Stomach smooth muscle (tissue), 2 donors: ENCODE data around the gene ATPAF2.

ENCODE experiments used
- H3K27ac ChIP-seq: one replicate; pipeline ENCODE4 v1.7.0; 2013; ENCODE audit warnings: mild to moderate bottlenecking, low read length, inconsistent platforms
- H3K27me3 ChIP-seq, 2 donors: one replicate each; pipeline ENCODE4 v1.7.0; 2013; ENCODE audit warnings: low read length in 2 of 2; ENCODE audit not compliant: insufficient read depth in 2 of 2, control insufficient read depth in 1 of 2
- H3K36me3 ChIP-seq, 2 donors: one replicate each; pipeline ENCODE4 v1.7.0; 2013; ENCODE audit warnings: low read length in 2 of 2; ENCODE audit not compliant: control insufficient read depth in 2 of 2, insufficient read depth in 2 of 2
- H3K4me1 ChIP-seq: one replicate; pipeline ENCODE4 v1.7.0; 2013; ENCODE audit warnings: low read length; ENCODE audit not compliant: control insufficient read depth, insufficient read depth
- H3K4me3 ChIP-seq, 2 donors: one replicate each; pipeline ENCODE4 v1.7.0; 2013; ENCODE audit warnings: low read length in 2 of 2
- H3K9ac ChIP-seq, 2 donors: one replicate each; pipeline ENCODE4 v1.7.0; 2013; ENCODE audit warnings: low read length in 2 of 2, mild to moderate bottlenecking in 1 of 2
- H3K9me3 ChIP-seq, 2 donors: one replicate each; pipeline ENCODE4 v1.7.0; 2013; ENCODE audit warnings: low read length in 2 of 2; ENCODE audit not compliant: control insufficient read depth in 2 of 2
- donor health status: healthy.
- donor health status: Pancreatic carcinoma.

Gene ATPAF2

DNA sequence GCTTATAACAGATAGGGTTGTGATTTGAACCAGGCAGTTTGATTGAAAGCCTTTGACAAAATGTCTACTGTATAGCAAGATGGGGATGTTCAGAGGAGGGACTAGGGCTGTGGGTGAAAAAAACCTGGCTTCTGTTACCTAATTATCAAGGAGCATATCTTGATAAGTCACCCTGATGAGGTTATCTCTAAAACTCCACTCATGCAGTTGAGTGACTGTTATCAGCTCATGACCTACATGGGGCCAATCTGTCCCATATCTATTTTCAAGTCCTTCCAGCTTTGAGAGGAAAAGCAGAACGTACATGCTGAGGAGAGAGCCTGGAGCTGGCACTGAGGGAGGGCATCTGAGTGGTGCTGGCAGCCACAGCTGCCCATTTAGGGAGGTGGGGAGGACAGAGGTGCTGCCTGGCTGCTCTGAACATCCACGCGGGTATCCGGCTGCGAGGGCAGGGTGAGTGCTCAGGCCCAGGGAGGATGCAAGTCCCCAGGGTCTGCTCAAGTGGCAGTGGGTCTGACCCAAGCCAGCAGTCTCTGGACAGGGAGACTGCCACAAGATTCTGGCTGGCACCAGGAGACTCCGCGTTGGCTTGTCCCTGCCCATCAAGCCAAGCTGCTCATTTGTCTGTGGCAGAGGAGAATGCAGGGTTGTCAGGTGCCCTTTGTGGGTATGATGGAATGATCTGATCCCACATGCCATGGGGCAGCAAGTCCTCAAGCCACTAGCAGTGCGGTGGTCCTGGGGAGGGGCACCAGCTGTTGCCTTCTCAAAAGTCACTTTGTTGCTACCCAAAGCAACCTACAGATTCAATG lies 29.2 kb downstream of the ATPAF2 start:
- no peaks in the 10 kb centered on the region for H3K4me1 ChIP-seq
- no peak overlapping the region for H3K4me3 ChIP-seq
- no peaks in the 10 kb centered on the region for H3K9me3 ChIP-seq
- no peaks in the 10 kb centered on the region for H3K27me3 ChIP-seq
- H3K36me3 ChIP-seq: peaks cover 12 to 13% of the 10 kb centered on the region in 2 donors
- no peak overlapping the region for H3K9ac ChIP-seq
- no peak overlapping the region for H3K27ac ChIP-seq

DNA sequence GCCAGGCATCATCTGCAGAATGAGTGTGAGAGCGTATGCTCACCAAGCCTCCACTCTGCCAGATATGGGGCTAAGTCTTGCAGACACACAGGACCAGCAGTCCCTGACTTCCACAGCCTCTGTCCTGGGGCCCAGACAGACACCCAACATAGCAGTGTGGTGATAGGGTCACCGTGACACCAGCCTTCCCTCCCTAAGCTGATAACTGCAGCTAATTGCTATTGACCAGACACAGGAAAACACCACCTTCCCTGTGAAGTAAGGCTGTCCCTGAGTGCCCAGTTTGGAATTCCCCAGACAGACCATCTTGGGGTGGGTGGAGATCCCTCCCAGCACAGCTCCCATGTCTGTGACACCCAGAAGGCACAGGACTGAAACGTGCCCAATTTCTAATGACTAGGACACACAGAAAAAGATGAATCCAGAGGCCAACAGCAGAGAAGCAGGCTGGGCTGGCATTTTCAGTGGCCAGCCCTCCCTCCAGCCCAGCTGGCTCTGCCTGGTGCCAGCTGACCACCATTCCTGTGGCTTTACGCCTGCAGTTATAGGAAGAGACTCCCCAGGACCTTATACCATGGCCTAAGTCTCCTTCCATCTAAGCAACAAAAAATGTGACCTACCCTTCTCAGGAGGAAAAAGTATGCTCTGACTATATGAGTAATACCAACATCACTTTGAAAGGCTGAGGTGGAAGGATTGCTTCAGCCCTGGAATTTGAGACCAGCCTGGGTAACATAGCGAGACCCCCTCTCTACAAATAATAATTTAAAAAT lies 30.3 kb downstream of the ATPAF2 start:
- Histone ChIP-seq H3K9me3 (no peaks in the 10 kb centered on the region), H3K4me1 (no peaks in the 10 kb centered on the region), H3K4me3 (no peak overlapping the region), H3K36me3 (peaks cover 12 to 13% of the 10 kb centered on the region in 2 donors), H3K9ac (no peak overlapping the region), H3K27me3 (no peaks in the 10 kb centered on the region), H3K27ac (no peak overlapping the region)

DNA sequence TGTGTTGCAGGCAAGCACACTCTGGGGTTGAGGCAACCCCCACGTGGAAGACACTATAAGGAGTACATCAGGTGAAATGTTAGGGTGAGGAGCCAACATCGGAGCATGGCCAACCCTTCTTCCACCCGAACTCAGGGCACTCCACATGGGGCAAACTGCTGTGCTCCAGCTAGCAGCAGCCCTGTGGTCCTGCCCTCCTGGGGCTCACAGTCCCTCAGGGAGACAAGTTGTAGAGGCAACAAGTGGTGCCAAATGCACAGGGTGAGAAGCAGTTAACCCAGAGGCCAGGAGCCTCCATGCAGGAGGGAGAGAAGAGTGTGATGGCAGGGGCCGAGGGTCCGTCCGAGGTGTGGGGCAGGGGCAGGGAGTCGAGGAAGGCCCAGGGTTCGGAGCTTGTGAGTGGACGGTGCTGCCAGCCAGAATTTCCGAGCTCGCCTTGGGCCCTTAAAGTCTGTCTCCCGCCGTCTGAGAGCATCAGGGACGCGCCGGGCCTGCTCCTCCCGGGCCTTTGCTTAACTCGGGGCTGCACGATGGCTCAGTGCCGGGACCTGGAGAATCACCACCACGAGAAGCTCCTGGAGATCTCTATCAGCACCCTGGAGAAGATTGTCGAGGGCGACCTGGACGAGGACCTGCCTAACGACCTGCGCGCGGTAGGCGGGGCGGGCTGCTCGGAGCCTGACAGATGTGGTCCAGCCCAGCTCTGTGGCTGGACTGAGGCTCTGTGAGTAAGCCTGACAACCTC lies 32.3 kb downstream of the ATPAF2 start:
- no peaks in the 10 kb centered on the region for H3K4me1 ChIP-seq
- H3K27me3 ChIP-seq: no peaks in the 10 kb centered on the region
- H3K36me3 ChIP-seq: peaks cover 12% of the 10 kb centered on the region in 2 donors
- H3K9me3 ChIP-seq: no peaks in the 10 kb centered on the region
- no peak overlapping the region for H3K27ac ChIP-seq
- no peak overlapping the region for H3K4me3 ChIP-seq
- no peak overlapping the region for H3K9ac ChIP-seq

DNA sequence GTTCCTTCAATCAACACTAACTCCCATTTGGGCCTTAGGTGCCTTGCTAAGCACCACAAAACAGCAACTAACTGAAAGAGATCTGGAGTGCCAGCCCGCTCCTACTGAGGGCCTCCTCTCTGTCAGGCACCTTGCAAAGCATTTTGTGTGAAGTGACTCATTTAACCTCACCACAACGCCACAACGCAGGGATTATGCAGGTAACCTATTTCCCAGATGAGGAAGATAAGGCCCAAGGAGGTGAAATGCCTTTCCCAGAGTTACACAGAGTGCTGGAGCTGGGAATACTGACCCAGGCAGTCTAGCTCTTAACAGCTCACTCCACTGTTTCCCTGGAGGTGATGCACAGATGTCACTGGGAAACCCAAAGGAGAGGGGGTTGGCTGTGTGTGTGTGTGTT lies 33.5 kb downstream of the ATPAF2 start:
- H3K9ac ChIP-seq: no peak overlapping the region
- H3K27ac ChIP-seq: no peak overlapping the region

DNA sequence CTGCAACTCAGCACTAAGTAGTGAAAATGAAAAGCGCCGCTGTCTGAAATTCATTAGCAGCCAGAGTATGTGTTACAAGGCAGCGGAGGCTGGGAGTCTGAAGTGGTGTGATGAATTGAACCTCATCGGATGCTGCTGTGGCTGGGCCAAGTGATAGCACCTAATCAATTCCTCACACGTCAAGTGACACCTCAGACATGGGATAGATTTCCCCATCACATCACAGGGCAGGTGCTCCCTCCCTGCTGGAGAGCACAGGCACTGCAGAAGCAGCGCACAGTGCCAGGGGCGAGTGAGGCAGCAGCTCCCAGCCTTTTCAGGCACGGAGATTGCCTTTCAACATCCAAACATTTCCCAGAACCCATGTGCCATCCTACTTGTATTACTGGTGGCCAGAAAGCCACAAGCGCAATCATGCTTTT lies 34.1 kb downstream of the ATPAF2 start:
- peaks cover 11 to 12% of the 10 kb centered on the region in 2 donors for H3K36me3 ChIP-seq
- H3K9me3 ChIP-seq: no peaks in the 10 kb centered on the region
- no peak overlapping the region for H3K9ac ChIP-seq
- no peak overlapping the region for H3K4me3 ChIP-seq
- H3K27ac ChIP-seq: no peak overlapping the region
- H3K27me3 ChIP-seq: no peaks in the 10 kb centered on the region
- H3K4me1 ChIP-seq: no peaks in the 10 kb centered on the region

More for the DNA sequence above, 33.5 kb downstream of the ATPAF2 start:
- H3K27me3 ChIP-seq: no peaks in the 10 kb centered on the region
- H3K4me3 ChIP-seq: no peak overlapping the region
- peaks cover 11 to 12% of the 10 kb centered on the region in 2 donors for H3K36me3 ChIP-seq
- H3K9me3 ChIP-seq: no peaks in the 10 kb centered on the region
- H3K4me1 ChIP-seq: no peaks in the 10 kb centered on the region

DNA sequence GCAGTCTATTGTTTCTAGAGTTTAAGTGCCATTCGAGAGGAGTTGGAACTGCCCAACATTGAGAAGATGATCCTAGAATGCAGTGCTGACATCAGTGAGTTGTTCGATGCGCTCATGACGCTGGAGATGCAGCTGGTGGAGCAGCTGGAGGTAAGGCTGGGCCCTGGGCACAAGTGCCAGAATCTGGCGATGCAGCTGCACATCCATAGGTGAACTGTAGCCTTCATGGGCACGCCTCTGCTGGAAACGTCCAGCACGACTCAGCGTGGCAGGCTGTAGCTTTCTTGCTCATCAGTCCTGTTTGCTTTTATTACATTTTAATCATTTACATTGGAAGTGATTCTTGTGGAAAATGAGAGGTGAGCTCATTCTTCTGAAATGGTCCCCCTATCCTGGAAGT lies 34.6 kb downstream of the ATPAF2 start:
- Histone ChIP-seq H3K4me1 (no peaks in the 10 kb centered on the region), H3K27me3 (no peaks in the 10 kb centered on the region)

DNA sequence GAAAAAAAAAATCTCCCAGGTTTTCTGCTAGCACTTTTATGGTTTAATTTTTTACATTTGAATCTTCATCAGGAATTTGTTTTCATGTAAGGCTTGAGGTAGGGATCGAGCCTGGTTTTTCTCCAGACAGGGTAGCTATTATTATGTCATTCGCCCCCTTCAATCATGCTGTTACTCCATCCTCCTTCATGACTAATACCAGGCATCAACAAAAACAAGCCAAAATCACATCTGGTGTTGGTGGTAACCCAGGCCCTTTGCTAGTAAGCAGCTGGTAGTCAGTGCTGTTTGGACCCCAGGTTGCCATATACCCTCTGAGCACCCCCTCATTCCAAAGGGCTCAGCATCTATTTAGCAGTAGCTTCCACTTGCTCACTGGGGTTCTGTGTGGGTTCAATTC lies 36.8 kb downstream of the ATPAF2 start:
- H3K27ac ChIP-seq: no peak overlapping the region
- no peak overlapping the region for H3K9ac ChIP-seq
- no peaks in the 10 kb centered on the region for H3K27me3 ChIP-seq
- H3K9me3 ChIP-seq: no peaks in the 10 kb centered on the region
- H3K4me1 ChIP-seq: no peaks in the 10 kb centered on the region
- no peak overlapping the region for H3K4me3 ChIP-seq
- H3K36me3 ChIP-seq: peaks cover 0 to 4% of the 10 kb centered on the region in 2 donors

More for the DNA sequence above, 34.6 kb downstream of the ATPAF2 start:
- H3K4me3 ChIP-seq: no peak overlapping the region
- no peaks in the 10 kb centered on the region for H3K9me3 ChIP-seq
- no peak overlapping the region for H3K27ac ChIP-seq
- no peak overlapping the region for H3K9ac ChIP-seq
- peaks cover 11 to 12% of the 10 kb centered on the region in 2 donors for H3K36me3 ChIP-seq

DNA sequence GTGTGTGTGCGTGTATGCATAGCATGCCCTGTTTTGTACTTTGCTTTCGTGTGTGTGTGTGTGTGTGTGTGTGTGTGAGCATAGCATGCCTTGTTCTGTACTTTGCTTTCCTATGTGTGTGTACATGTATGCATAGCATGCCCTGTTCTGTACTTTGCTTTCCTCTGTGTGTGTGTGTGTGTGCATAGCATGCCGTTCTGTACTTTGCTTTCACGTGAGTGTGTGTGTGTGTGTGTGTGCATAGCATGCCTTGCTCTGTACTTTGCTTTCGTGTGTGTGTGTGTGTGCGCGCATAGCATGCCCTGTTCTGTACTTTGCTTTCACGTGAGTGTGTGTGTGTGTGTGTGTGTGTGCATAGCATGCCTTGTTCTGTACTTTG lies 38.9 kb downstream of the ATPAF2 start:
- H3K27ac ChIP-seq: no peak overlapping the region
- H3K9me3 ChIP-seq: no peaks in the 10 kb centered on the region
- no peak overlapping the region for H3K9ac ChIP-seq
- no peaks in the 10 kb centered on the region for H3K4me1 ChIP-seq
- H3K27me3 ChIP-seq: no peaks in the 10 kb centered on the region
- no peaks in the 10 kb centered on the region for H3K36me3 ChIP-seq
- no peak overlapping the region for H3K4me3 ChIP-seq

DNA sequence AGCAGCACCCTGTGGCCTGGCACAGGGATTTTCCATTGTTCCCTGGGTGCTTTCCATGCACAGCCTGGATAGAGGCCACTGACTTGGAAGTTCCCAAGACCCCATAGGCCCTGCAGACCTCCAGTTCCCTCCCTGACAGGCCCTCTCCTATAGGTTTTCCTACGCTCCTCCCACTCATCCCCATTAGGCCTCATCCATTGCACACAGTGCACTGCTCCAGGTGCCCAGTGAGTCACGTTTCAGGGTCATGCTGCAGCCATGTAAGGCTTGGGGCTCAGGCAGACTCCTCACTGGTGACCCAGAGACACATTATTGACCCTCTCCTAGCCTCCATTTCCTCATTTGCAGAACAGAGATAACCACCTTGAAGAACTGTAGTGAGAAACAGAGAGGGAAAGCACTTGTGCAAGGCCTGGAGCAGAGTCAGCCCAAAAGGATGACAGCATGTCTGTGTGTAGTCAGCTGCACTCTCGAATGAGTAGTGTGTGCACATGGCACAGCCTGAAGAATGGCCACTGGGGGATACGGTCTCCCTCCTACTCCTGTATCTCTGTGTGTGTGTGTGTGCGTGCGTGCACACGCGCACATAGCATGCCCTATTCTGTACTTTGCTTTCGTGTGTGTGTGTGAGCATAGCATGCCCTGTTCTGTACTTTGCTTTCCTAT lies 39.5 kb downstream of the ATPAF2 start:
- Histone ChIP-seq H3K9ac (no peak overlapping the region), H3K36me3 (no peaks in the 10 kb centered on the region), H3K27me3 (no peaks in the 10 kb centered on the region), H3K4me1 (no peaks in the 10 kb centered on the region), H3K9me3 (no peaks in the 10 kb centered on the region), H3K4me3 (no peak overlapping the region), H3K27ac (no peak overlapping the region)

DNA sequence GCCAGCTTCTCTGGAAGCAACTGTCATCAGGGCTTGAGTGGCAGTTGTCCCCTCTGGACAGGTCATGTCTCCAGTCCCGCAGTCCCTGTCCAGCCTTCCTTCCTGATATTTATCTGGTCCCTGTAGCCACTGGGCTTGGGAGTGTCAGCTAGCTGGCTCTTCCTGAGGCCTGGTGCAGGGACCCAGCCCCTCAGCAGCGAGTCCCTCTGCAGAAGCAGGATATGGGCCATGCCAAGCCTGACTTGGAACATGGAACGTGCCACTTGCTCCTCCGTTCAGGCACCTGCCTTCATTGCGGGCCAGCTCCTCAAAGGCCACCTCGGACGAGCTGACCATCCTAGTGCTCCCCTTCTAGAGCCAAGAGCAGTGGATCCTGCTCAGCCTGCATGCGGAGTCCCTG lies 40.0 kb downstream of the ATPAF2 start:
- no peak overlapping the region for H3K9ac ChIP-seq
- H3K9me3 ChIP-seq: no peaks in the 10 kb centered on the region
- H3K36me3 ChIP-seq: no peaks in the 10 kb centered on the region
- H3K27me3 ChIP-seq: no peaks in the 10 kb centered on the region
- H3K27ac ChIP-seq: no peak overlapping the region
- H3K4me1 ChIP-seq: no peaks in the 10 kb centered on the region
- H3K4me3 ChIP-seq: no peak overlapping the region
